ENCODE results near the gene DNM3.

DNA sequence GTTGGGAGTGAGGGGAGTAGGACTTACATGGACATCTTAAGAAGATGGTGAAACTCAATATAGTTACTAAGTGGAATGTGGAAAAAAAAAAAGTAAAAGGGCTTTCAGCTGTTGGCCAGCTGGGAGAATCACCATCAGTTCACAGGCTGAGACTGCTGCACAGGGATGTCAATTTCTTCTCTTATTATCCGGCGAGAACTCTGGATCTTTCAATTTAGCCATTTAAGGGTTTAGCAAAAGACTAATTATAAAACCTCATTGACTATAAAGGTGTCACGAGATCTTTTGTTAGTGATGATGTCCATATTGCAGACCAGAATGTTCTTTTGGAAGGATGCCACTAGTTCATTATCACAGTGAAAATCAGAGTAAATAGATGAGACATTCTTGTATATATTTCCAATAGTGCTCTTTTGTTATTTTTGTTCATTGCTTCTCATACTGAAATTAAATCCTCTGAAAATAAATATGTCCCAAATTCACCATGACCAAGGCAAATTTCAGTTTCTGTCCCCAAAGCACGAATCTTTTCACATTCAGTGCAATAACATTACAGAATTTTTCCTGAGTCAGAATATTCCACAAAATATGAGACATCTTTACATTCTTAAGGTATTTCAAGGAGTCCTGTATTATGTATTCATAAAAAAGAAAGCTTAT is 266.1 kb downstream of the DNM3 start:
- TF ChIP-seq POLR2A (IDR thresholded peaks at IDR 0.05; ENCODE audit: low read depth, low read length) (no peak), EZH2 (IDR thresholded peaks at IDR 0.05; ENCODE audit: borderline replicate concordance, low read depth, low read length, severe bottlenecking) (no peak)
- TF ChIP-seq, protein P1, sequence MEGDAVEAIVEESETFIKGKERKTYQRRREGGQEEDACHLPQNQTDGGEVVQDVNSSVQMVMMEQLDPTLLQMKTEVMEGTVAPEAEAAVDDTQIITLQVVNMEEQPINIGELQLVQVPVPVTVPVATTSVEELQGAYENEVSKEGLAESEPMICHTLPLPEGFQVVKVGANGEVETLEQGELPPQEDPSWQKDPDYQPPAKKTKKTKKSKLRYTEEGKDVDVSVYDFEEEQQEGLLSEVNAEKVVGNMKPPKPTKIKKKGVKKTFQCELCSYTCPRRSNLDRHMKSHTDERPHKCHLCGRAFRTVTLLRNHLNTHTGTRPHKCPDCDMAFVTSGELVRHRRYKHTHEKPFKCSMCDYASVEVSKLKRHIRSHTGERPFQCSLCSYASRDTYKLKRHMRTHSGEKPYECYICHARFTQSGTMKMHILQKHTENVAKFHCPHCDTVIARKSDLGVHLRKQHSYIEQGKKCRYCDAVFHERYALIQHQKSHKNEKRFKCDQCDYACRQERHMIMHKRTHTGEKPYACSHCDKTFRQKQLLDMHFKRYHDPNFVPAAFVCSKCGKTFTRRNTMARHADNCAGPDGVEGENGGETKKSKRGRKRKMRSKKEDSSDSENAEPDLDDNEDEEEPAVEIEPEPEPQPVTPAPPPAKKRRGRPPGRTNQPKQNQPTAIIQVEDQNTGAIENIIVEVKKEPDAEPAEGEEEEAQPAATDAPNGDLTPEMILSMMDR (IDR thresholded peaks at IDR 0.05; ENCODE audit: extremely low read depth in 1 of 2, insufficient read depth in 1 of 2, low read depth in 1 of 2, low read length in 2 of 2), result no peak
